Measurements from ENCODE around the gene ANKS1A. TPM values are rescaled to one million over a fixed set of nuclear protein-coding genes. Genes with fewer than 3 reads are reported as not detected.

ANKS1A gene
- total RNA-seq (2022; extraction: Qiagen RNA extraction; ENCODE audit: low read depth), result 4.4 to 8.2 TPM (median 6.9 TPM) in 5 replicates

GRCh38 chr6:34888874-34889555, at the start of gene ANKS1A:
ANKS1A (plus strand) TSS chr6:34889255; CDS start chr6:34889403, 148 bp downstream.

DNA sequence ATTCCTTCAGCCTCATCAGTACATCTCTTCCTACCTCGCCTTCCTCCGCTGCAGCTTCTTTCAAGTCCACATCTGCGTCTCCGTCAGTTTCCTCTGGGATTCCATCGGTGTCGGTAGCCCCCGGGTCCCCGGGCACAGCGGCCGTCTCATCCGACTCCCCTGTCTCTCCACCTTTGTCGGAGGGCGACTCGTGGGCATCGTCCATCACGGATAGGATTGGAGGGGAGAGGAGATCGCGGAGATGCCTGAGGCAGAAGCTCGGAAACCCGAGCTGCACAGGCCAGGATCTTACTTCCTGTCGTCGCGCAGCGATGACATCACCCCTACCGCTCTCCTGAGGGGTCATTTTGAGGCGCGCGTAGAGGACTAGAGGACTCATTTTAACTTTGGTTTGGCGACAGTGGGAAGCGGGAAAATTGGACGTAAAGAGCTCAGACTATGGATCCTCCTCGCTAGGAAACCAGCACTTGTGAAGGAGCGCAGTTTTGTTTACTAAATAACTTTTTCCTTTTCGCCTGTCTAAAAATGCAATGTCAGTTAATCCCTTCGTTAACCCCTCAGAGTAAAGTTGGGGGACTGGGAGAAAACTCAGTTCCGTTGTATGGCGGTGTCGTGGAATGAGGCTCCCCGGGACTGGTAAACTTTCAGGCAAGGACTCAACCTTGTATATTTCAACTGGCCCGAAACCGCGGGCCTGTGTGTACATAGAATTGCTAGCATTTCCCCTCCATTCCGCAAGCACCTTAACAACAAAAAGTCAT, 1.1 kb upstream of the ANKS1A start, which contains the start of gene TAF11:
Gene TAF11 (minus strand): TSS at position 290 of the 761 bp plus-strand sequence. CDS start 85 bp downstream, at position 205.

Other genes with a start within 250 kb of the ANKS1A start
- gene ILRUN, start 192.5 kb upstream of the ANKS1A start, total RNA-seq (2022; extraction: Qiagen RNA extraction; ENCODE audit: low read depth), result 29.3 to 35.1 TPM (median 33.0 TPM) in 5 replicates
- 190 to 214 TPM (median 205 TPM) in 5 replicates for gene SNRPC, start 131.8 kb upstream of the ANKS1A start, total RNA-seq (2022; extraction: Qiagen RNA extraction; ENCODE audit: low read depth)
- gene BLTP3A, start 97.2 kb upstream of the ANKS1A start, total RNA-seq (2022; extraction: Qiagen RNA extraction; ENCODE audit: low read depth), result 4.1 to 6.3 TPM (median 5.8 TPM) in 5 replicates
- gene TAF11, start 1.2 kb upstream of the ANKS1A start, total RNA-seq (2022; extraction: Qiagen RNA extraction; ENCODE audit: low read depth), result 18.8 to 21.3 TPM (median 19.7 TPM) in 5 replicates